D341Med (cell line): ENCODE data around the gene TGFA.

Source experiments
- DNase-seq: peaks from one replicate; pipeline ENCODE4 v3.0.0; 2012; ENCODE audit warnings: low spot score

The TGFA gene

DNA sequence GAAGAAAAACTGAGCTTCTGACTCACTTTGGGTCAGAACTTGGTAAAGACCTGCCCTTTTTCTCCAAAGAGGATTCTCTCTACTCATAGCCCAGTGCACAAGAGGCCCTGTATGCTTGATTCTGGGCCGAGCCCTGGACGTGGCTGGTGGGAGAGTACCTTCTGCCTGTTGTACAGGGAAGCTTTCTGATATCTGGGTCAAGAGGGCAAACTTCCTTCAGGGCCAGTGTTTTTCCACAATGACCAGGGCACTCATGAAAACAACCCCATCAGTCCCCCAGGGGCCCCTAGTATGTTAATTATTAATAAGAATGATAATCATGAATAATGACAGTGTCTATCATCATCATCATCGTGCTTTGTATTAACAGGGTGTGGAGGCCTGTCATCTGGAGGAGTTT is 90.0 kb downstream of the TGFA start:
- DNase-seq, result no peak

DNA sequence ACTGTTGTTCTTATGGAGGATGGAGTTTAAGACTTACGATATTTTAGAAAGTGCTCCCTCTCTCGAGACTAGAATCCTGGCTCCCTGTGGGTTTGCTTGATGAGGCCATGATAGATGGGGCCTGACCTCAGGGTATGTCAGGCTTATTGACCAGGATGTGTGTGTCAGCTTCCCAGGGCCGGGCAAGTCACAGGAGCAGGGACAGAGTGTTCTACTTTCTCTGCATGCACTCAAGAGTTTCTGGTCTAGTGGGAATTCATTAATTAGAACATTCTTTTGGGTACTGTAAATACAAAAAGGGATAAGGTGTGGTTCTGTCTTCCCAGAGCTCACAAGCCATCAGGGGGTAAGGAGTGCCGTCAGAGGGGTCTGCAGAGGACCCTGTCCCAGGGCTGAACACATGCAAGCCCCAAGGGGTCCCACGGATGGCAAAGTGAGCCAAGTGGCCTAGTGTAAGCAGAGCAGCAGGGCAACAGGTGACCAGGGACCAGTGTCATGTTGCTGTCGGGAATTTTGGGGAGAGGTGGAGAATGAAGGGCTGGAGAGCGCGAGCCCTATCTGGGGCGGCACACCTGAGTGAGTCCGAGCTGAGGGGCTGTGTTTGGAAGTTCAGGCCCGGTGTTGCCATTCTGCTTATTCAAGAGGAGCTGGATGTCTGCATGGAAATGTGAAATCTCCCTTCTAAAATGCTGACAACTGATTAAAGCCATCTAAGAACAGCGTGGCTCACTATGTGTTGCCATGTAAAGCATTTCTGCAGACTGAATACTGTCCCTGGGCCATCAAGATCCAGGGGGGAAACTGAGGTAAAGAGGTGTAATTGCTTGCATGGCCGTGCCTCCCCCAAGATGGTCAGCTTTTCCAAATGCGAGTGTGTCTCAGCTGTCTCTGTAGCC is 91.4 kb downstream of the TGFA start:
- DNase-seq, result no peak

DNA sequence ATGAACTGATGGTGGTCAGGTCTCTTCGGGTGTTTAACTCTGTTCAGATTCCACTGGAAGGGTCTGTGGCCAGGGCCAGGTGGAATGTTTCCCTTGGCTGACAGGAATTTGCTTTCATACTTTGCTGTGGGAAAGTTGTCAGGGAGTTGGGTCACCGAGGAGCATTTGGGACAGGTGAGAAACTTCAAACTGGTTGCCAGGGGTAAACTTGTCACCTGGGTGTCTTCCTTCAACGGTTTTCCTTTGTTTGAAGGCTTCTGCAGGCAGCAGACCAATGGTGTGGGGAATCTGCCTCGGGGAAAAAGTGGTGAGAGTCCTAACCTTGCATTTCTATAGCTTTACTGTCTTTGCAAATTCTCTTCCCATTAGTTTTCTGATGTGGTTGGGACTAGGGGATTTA is 92.2 kb downstream of the TGFA start:
- no peak for DNase-seq

DNA sequence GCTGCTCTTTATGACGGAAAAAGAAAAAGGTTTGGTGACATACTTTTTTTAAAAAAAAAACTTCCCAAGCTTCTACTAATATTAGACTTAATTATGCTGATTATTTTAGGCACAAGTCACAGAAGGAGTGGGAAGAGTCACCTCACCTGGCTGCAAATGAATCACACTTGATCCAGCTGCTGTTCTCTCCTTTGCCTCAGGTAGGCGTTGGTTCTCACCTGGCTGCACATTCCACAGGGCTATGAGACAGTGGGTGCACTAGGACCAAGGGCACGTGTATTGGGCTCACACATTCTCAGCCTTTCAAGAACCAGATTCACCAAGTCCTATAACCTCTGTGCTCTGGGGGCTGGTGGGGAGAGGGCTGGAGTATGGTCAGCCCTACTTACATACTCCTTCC is 93.3 kb downstream of the TGFA start:
- DNase-seq, result no peak

DNA sequence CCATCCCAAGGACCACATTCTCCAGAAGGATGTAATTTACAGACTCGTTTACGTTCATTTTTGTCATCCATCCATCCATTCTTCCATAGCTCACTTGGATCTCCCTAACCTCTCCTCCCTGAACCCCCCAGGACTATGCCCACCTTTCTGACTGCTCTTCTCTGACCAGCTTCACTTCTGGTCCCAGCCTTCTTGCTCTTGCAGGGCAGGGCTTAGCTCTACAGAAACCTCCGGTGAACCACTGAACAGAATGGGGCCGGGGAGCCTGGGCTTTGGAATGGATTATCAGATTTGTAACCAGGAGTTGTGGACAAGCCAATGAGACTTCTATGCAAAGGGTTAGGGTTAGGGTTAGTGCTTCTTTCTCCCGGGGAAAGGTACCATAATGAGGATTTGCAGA is 95.0 kb downstream of the TGFA start:
- no peak for DNase-seq

DNA sequence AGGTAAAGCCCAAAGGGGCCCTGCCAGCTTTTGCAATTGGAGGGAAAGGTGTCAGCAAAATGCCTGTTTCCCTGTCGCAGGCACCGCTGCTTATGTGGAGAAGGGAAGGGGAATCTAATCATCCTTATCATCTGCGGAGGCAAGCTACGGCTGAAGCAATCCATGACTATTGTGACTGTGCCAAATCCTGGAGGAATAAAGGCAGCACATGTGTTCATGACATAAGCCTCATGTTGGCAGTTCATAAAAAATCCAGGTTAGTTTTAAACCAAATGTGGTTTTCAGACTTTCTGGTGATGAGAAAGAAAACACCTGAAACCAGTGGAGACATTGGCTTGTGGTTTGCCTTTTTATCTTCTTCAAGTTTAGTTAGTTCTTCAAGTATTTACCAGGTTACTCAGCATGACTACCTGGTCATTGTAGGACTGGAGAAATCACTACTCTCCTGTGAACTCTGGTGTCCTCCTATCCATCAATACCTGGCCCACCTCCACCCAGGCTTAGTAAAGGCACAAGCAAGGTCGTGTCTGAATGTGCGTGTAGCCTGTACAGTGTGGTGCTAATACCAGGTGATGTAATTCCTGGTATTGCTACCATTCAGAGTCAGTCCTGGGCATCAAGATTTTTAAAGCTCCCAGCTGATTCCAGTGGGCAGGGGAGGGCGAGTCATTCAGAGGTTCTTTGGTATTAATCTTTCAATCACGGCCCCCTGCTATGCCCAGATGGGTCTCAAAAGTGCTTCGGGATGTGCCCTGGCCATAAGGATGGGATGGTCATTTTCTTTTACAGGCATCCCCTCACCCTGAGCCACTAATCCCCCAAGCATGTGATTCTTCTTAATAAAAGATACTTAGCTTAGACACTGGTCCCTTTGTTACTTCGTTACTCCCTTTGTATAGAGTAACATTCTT is 96.8 kb downstream of the TGFA start:
- no peak for DNase-seq

DNA sequence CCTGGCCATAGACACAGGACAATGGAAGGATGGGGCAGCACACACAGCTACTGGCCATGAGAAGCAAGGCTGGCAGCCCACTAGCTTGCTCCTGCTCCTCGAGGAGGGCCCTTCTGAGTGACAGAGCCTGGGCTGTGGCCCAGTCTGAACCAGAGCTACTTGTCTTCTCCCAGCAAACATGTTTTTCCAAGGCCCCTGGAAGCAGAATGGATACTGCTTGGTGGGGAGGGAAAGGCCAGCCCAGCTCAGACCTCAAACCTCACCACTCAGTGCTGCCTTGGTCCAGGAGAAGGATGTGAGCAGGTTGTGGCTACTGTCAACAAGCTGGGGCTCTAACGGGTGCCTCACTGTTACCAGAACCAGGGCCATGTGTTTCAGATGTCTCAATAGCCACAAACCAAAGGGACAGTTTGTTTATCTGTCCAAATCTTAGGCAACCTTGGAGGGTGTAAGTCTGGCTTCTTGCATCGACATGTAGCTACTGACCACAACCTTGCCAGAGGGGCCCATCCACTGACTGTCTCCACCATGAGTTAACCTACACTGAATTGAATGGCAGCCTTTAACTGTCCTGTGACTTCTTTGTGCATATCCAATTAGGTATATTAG is 98.6 kb downstream of the TGFA start:
- DNase-seq, result no peak

DNA sequence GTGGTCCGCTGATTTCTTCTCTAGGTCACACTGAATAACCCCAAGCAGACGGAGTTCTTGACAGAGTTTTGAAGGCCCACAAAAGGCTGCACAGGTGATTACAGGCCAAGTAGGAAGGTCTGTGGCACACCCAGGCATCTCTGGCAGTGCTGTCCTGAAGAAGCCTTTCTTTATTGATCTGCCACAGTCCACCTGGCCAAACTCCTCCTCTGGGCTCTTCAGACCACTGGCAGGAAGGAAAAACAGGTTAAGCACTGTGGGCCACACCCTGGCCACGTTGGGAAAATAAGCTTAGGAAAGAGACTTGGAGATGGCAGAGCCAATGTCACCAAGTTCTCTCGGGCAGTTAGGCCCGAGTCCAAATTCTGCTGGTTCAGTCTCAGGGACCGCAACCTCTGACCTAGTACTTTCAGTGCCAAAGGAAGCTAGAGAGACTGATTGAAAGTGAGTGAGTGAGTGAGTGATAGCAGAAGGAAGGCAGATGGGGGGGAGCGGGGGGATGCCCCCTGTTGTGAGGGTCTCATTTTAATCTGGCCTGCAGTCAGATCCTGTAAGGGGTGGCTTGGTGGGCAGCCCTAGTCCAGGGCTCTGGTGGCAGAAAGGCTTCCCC is 102.9 kb downstream of the TGFA start:
- no peak for DNase-seq

DNA sequence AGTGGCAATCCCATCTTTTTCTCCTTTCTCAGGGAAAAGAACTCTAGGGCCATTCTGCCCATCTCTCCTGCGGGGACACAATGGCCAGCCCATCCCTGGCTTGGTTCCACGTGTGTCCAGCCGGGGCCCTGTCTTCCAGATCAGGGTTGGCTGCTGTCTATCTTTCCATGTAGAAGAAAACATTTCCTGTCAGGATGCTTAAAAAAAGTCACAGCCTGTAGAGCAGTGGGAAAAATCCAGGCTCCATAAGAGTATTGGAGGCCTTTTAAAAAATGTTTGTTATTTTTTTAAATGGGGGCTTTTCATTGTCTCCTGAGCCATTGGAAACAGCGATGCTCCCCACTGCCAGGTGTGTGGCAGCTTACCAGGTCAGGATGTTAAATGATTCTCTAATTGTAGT is 105.6 kb downstream of the TGFA start:
- DNase-seq, result no peak

DNA sequence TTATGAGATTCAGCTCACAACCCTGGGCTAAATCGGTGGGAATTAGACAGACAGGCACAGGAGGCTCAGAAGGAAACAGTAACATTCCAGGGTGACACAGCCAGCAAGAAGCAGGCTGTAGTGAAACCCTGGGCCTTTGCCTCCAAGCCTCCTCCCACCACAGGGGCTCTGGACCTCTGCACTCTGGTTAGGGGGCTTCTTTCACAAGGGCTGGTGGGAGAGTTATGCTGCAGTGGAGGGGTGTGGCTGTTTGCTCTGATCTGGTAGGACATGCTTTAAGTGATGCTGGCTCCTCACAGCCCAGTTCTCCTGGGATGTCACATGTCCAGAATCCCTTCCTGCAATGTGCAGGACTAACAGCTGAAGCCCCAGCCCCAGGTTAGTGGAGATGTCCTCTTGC is 109.9 kb downstream of the TGFA start:
- DNase-seq, result no peak

DNA sequence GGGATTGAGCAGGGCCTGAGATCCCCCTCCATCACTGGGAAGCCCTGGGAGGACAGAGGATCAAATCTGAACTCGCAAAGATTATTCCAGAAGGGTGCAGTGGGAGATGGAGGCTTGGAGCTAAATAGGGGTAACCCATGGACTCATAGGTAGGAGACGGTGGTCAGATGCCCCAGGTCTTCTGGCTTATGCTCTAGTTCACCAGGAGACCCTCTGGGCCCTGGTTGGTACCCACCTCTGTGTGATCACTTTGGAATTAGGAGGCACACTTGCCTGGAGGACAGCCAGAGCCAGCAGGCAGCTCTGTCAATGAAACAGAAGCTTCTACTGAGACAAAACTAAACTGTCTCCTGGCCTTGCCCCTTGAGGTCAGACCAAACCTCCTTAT is 110.6 kb downstream of the TGFA start:
- no peak for DNase-seq

DNA sequence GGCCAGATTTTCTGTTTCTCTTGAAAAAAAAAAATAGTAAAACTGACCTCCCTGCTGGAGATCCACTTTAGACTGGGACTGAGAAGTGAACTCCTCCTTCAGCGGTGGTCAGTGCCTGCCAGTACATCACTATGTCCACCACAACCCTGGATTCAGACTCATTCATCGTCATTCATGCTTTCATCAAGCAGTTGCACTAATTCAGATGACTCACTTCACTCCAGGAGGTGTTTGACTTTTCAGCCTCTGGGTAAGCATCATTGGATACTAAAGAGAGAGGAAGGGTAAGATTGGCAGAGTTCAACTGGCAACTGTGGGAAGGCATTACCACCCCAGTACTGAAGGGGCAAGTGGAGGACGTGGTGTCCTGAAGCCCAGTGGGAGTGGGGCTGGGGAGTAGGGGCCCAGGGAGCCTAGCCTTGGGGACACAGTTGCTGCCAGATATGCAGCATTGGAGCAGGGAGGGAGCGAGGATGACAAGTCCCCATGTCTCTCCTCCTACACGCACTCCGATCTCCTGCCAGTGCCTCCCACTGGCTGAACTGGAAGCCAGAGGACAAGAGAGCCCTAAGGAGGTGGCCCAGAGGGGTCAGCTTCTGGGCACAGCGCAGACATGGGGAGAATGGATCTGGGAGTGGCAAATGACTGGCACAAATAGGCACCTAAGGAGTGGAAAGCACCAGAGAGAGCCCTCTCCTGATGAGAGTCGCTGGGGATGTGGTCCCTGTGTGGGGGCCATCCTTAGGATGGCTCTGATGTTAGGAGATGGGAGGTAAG is 111.1 kb downstream of the TGFA start:
- DNase-seq, result no peak

DNA sequence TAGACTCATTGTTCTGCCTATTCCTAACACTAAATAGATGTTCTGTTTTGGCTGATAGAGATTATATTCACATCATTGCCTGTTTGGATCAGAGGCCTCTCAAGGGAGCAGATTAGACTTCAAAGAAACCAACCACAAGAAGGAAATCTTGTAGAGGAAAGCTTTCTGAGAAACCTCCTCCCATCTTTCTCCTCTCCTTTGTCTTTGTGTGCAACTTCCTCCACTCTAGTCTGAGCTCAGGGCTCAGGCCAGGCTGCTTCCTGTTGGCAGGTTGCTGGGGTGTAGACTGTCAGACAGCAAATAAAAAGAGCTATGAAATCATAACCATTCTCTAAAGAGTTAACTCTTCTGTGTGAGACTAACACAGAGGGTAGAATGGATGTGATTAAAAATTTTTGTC is 113.0 kb downstream of the TGFA start:
- no peak for DNase-seq

DNA sequence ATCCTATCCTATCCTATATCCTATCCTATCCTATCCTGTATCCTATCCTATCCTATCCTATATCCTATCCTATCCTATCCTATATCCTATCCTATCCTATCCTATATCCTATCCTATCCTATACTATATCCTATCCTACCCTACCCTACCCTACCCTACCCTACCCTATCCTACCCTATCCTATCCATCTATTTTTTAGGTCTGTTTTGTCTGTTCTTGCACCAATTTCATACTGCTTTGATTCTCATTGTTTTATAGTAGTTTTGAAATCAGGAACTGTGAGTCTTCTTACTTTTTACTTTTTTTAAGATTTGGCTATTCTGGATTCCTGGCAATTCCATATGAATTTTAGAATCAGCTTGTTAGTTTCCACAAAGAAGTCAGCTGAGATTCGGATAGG is 118.5 kb downstream of the TGFA start:
- DNase-seq, result no peak

DNA sequence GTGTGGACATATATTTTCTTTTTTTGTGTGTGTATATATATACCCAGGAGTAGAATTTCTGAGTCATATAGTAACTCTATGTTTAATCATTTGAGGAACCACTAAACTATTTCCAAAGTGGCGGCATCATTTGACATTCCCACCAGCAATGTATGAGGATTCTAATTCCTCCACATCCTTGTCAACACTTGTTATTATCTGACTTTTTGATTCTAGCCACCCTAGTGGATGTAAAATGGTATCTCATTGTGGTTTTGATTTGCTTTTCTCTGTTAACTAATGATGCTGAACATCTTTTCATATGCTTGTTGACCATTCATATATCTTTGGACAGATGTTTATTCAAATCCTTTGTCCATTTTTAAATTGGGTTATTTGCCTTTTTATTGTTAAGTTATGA is 120.3 kb downstream of the TGFA start:
- DNase-seq, result no peak

DNA sequence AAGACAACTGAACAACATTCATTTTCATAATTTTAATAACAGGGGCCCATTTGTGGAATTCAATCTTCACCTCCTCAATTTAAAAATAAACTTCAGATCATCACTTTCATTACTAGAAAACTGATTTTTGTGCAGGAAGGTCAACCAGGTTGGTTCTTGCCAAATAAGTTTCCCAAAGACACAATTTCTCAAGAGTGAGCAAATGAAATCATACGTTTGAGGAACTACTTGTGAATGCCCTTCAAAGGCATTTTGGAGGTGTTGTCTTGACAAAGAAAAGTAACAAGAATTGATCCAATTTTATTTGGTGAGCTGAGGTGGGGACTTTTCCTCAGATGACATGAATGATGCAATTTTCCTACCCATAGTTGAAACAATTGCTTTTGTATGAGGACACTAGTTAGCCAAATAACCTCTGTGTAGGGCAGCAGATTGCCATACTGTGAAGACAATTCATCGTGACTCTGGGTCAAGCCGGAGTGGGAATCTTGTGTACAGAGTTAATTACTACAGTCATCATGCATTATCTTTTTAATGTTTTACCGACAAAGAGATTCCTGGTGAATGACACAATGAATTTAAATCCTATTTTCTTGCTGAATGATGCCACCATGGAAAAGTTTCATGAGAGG is 121.8 kb downstream of the TGFA start:
- no peak for DNase-seq

DNA sequence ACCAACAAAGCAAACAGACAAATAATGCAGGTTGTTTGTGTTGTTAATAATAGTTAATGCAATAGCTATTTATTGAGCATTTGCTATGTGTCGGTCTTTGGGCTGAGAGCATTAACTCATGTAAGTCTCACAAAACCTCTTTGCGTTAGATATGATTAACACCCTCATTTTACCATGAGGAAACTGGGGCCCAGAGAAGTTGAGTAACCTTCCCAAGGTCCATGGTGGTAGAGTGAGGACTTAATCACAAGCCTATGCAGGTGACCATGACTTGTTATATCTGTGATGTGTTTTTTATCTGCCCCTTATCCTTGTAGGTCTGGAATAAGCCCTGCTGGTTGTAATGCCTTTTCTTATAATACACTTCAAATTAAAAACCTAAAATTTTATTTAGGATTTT is 127.3 kb downstream of the TGFA start:
- no peak for DNase-seq

DNA sequence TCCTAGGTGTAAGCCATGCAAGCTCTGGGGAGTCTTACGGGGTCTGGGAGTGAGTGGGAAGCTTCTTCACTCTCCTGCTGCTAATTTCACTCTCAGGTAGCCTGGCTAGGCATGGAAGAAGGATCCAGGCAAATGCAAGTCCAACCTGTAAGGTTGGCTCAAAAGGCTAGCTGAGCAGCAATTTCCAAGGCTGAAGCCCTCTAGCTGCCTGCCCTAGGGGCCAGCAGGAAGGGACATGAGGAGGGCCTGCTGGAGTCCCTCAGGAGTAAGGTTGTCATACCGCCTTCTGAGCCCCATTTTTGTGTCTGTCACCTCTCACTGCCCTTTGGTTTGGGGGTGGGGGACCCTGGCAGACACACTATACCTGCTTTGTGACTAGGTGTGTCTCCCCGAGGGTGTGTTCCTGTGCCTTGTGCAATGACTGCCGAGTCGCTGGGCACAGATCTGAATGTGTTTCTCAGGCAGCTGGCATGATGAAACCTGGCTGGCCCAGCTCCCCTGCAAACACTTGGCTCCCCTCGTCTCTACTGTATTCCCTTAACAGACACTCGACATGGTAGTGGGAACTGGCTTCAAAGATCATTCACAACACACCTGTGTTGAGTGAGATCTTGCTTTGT is 127.8 kb downstream of the TGFA start:
- no peak for DNase-seq

DNA sequence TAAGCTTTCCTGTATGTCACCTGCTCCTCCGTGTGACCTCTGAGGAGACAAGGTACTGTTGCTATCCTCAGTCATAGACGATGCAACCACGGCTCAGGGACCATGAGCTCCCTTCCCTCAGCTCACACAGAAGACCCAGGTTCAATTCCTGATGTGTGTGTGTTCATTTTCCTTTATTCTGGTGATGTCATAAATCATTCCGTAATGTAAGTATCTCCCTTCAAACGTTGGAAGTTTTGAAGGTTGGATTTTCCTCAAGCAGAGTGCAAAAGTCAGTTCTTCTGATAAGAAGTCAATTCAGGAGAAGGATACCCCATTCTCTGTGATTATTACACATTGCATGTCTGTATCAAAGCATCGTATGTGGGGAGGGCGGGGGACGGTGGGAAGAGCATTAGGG is 132.9 kb downstream of the TGFA start:
- no peak for DNase-seq

DNA sequence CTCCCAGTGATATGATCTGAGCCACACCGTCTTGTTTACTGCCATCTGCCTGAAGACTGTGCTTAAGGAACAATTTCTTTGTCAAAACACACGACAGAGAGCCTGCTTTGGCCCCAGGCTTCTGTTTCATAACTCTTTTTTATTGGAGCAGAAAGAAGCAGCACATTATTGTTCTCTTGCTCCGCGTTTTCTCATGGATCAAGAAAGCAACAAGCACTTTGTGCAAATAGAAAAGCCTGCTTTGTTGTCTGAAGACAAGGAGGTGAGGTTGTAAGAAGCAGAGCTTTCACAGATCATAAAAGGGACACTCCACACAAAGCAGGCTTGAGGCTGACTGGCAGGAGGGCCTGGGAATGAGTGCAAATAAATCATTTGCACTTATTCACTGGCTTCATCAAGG is 133.5 kb downstream of the TGFA start:
- DNase-seq, result no peak

DNA sequence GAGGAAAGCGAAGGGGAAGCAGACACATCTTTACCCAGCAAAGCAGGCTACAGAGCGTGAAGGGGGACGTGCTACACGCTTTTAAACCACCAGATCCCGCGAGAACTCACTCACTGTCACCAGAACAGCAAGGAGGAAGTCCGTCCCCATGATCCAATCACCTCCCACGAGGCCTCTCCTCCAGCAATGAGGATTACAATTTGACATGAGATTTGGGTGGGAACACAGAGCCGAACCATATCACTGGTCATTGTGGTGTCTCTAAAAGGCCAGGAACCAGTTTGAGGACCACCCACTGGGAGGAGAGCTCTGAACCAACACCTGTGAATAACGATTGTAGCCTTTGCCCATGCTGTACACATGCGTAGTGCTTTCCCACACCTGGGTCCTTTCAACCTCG is 135.1 kb downstream of the TGFA start:
- DNase-seq, result no peak
